Stimulated activated CD4-positive, alpha-beta T cell treated with anti-CD3 and anti-CD28 coated beads, Interleukin-12 subunit alpha, Interleukin-12 subunit beta, amount 100 ng/mL, for 24 hours (primary cell): Measurements from ENCODE around the gene KRTAP16-1.
"Not testable (repeated sequence)": the region's sequence is repeated elsewhere in the genome, so short reads cannot be mapped to it uniquely, and the experiment has no call there.

Source experiments
- DNase-seq, 2 experiments: peaks; one replicate each; pipeline ENCODE4 v3.0.0-alpha.2; 2020; ENCODE audit warnings: low read depth in 2 of 2

KRTAP16-1 gene

DNA sequence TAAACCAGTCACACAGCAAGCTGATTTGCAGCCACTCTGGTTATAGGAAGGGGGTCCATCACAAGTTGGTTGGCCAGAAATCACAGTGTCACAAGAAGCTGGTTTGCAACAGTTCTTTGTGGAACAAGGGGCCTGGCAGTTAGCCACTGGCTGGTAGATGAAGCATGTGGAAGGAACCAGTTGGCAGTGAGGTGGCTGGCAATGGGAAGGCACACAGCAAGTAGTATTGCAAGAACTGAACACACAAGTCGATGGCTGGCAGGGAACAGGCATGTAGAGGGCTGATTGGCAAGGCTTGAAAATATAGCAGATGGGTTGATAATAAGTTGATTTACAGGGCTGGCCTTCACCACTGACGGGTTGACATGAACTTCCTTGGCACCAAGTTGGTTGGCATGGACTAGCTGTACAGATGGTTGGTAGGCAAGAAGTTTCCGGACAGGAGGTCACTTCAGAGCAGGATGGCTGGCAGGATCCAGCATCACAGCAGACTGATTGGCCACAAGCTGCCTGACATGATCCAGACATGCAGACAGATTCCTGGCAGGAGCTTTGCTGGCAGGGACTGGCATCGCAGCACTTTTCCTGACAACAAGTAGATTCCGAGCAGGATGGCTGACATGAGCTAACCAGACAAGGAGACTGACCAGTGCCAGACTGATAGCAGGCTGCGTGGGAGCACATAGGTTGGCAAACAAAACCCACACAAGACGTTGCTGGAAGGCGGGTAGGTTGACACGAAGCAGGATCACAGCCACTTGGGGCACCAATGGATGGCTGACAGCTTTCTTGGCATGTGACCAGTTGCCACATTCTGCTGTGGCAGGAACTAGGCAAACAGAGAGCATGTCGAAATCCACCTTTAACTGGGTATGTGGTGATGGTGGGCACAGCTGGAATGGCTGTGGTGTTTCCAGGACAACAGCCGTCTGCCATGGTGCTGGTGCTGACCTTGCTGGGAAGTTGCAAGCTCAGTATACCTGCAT lies 6.9 kb downstream of the KRTAP16-1 start, which contains the start of gene KRTAP29-1:
Gene KRTAP29-1 (minus strand): TSS at position 936 of the 986 bp plus-strand sequence. CDS start 0 bp downstream, at position 936.
- no peak for DNase-seq

DNA sequence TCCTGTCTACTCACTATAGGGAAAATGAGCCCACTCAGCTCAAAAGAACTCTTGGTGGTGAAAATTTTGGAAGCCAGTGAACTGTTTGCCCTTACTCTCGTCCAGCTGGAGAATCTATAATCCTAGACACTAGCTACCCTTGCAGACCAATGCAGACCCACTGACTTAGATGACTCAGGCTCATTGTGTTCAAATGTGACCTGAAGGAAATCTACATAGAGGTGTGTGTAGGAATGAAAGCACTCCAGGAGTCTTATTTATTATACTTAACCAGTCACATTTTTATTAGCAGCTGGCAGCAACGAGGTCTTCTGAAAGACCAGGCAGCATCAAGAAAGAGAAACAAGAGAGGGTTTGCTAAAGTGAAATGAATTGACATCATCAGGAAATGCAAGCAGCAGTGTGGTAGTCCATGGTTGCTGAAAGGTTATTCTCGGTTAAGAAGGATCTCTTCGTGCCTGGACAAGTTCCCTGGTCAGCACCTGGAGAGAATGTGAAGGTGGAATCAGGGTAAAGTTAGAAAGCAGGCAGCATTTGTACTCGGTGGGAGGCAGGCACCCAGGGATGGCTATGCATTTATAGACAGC lies 7.8 kb downstream of the KRTAP16-1 start:
- no peak for DNase-seq

DNA sequence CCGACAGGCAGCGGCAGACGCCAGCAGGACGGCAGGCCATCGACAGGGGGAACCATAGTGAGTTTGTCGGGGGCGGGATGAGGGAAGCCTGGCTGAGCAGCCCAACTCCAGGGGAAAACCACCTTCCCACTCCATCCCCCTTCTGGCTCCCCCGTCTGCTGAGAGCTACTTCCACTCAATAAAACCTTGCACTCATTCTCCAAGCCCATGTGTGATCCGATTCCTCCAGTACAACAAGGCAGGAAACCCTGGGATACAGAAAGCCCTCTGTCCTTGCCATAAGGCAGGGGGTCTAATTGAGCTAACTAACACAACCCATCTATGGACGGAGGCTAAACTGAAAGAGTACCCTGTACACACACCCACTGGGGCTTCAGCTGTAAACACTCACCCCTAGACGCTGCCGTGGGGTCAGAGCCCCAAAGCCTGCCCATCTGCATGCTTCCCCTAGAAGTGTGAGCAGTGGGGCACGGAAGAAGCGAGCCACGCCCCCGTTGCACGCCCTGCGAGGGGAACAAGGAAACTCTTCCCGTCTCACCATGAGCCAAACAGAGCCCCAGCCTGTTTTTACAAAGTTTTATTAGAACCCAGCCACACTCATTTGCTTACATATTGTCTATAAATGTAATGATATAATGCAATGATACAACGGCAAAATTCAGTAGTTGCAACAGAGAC lies 10.5 kb downstream of the KRTAP16-1 start:
- DNase-seq, result no peak

DNA sequence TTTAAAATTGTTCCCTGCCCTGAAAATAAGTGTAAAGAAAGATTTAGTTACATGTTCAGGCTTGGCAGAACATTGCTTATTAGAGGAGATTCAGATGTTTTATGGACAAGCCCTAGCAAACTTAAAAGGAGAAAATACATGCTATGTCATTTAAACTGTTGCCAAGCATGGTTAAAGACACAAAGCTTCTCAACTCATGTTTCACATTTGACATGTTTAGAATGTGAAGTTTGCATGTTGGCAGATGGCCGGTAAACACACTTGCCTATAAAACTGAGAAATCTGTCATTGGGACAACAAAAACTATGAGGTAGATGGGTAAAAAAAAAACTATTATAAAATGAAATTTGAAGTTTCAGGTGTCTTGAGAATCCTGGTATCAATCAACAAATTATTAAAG lies 12.3 kb downstream of the KRTAP16-1 start:
- no peak for DNase-seq

DNA sequence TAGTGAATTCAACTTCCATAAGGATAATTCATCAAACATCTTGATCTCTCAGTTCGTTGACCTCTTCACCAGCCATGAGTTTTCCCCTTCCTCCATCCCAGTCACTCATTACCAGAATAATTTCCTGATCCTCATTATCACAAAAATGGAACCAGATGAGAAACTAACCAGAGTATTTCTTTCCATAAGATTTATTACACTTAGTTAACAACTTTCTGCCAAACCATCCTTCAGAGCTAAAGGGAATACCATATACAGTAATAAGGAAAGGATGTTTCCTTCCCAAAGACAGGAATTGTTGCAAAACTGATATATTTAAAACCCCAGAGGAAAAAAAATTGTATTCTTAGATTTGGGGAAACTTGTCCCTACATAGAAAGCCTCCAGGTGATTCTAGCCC lies 15.1 kb downstream of the KRTAP16-1 start:
- DNase-seq, result no peak

DNA sequence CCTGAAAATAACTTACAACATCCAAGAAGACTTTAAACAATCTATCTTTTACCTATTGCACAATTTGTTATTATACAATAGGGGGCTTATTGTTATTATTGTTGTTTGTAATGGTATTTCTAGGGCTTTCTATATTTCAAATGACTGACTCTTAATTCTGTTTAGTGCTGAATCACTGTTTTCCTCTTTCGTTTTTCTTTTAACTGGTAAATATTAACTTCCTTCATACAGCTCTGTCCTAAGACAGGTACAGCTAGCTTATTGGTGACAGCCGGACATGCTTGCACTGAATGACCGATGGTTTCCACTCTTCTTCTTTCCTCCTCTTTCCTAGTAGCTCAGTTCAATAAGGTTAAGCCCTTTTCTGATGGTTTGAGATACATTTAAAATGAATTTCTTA lies 22.1 kb downstream of the KRTAP16-1 start:
- no peak for DNase-seq

DNA sequence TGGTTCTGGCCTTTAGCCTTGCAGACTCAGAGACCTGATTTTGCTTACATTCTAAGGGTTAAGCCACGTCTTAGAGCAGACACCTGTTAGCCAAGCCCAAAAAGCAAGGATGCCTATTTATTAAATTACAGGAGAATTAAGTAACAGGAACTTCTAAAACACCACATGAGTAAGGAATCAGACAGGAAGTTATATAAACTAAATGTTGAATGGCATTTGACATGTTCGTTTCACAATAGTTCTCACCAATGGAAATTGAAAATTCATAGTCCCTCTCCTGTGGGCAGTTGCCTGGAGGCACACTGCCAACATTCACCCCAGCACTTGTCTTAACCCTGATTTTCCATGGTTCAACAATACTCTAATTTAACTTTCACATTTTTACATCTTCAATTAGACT lies 24.6 kb downstream of the KRTAP16-1 start:
- no peak for DNase-seq

DNA sequence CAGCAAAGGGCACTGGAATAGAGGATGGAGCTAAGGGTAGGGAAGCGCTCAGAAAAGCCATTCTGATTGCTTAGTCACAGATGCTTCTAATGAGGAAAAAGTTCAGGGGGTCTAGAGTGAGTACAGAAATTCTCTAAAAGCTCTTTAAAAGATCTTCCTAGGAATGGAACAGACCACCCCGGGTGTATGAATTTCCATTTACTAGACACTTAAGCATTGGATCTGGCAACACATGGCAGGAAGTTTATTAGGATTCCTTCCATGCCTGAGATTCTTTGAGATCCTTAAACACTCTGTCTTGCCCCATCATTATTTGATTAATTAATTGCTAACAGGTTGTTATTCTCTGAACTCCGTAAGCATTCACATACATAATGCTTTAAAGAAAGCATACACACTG lies 25.1 kb downstream of the KRTAP16-1 start:
- DNase-seq, result no peak

DNA sequence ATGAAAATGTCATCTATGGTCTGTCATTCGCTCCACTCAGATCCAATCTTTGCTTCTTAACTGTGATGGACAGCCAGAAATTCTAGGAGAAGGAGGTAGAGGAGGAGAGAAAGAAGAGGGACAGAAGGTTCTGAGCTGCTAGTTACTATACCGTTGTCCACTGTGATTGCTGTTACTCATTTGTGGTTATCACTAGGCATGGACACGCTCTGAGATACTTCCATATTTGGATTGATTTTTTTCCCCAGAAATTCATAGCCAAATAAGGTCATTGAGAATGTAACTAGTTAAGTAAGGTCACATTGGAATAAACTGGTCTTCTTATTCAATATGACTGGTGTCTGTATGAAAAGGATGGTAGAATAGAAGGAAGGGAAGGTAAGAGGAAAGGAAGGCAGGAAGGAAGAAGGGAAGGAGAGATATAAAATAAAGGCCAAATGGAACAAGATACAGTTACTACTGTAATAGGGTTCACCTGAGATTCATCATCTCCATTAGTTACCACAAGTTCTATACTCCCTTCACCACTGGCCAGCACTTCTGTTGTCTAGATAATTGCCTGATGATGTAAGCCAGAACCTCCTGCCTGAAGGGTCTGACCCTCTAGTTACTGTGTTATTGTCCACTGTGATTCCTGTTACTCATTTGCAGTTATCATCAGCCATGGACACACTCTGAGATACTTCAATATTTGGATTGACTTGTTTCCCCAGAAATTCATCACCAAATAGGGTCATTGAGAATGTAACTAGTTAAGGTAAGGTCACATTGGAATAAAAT lies 30.7 kb downstream of the KRTAP16-1 start:
- no peak for DNase-seq

DNA sequence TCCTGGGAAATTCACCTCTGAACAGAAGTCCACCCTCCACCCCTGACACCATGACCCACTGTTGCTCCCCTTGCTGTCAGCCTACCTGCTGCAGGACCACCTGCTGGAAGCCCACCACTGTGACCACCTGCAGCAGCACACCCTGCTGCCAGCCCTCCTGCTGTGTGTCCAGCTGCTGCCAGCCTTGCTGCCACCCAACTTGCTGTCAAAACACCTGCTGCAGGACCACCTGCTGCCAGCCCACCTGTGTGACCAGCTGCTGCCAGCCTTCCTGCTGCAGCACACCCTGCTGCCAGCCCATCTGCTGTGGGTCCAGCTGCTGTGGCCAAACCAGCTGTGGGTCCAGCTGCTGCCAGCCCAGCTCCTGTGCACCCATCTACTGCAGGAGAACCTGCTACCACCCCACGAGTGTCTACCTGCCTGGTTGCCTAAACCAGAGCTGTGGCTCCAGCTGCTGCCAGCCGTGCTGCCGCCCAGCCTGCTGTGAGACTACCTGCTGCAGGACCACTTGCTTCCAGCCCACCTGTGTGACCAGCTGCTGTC lies 33.4 kb downstream of the KRTAP16-1 start, which contains the start of gene KRTAP9-7:
Gene KRTAP9-7 (plus strand): TSS at position 51 of the 543 bp plus-strand sequence. CDS start 0 bp downstream, at position 51.
- DNase-seq, result not testable (repeated sequence)

DNA sequence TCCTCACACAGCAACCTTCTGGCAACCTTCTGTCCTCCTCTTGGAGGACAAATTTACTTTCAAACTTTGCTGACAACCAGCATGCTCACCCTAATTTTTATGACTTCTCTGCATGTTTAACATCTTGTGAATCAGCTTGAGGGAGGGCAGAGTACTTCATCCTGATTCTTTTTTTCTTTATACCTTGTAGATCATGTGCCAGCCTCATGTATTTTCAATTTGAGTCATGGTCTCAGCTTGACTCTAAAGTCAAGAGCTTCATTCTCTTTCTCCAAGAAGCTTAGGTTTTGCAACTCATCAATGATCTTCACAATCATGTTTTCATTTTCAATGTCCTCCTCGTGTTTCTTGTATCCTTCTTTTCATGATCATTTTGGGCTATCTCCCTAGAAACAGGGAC lies 37.3 kb downstream of the KRTAP16-1 start:
- no peak for DNase-seq

DNA sequence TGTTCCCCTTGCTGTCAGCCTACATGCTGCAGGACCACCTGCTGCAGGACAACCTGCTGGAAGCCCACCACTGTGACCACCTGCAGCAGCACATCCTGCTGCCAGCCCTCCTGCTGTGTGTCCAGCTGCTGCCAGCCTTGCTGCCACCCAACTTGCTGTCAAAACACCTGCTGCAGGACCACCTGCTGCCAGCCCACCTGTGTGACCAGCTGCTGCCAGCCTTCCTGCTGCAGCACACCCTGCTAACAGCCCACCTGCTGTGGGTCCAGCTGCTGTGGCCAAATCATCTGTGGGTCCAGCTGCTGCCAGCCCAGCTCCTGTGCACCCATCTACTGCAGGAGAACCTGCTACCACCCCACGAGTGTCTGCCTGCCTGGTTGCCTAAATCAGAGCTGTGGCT lies 37.8 kb downstream of the KRTAP16-1 start:
- DNase-seq, result not testable (repeated sequence)

DNA sequence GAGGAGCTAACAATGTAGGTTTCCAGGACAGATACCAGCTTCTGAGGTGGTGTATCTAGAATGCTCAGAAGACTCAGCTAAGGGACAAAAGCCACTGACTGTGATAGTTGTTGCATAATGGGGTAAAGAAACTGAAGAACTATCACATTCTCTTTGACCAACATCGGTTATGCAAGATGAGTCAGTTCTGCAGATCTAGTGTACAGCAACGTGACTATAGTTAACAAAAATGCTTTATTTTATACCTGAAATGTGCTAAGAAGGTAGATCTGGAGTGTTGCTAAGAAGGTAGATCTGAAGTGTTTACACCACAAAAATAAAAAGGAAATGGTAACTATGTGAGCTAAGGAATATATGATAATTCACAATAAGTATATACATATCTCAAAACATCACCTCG lies 41.4 kb downstream of the KRTAP16-1 start:
- DNase-seq, result no peak

DNA sequence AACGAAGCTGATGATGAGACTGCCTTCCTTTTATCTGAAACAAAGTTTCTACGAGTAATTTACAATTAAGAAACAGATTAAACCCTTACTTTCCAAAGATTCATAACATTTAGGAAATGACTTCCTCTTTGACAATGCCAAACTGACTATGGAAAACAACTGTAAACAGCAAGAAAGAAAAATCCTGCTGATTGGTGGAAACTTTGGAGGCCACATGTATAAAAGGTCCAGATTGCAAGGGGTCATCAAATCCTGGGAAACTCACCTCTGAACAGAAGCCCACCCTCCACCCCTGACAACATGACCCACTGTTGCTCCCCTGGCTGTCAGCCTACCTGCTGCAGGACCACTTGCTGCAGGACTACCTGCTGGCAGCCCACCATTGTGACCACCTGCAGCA lies 44.0 kb downstream of the KRTAP16-1 start, which contains the start of gene KRTAP9-6:
Gene KRTAP9-6 (plus strand): TSS at position 301 of the 400 bp plus-strand sequence. CDS start 0 bp downstream, at position 301.
- no peak for DNase-seq

DNA sequence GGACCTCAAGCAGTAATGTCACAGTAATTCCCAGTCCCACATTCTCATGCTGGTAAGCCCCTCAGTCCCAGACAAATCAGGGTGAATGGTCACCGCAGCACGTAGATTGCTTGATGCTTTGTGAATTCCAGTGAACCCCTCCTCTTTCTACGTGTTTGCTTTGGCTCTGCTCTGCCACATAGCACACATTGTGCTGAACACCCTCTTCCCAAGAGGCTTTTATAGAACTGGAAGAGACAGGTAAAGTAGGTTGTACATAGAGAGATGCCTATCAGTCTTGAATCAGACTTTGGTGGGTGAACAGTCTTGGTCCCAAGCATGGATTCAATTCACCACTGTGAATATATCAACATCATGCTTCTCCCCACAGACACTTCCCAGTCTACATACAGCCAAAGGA lies 44.5 kb downstream of the KRTAP16-1 start:
- DNase-seq, result no peak

DNA sequence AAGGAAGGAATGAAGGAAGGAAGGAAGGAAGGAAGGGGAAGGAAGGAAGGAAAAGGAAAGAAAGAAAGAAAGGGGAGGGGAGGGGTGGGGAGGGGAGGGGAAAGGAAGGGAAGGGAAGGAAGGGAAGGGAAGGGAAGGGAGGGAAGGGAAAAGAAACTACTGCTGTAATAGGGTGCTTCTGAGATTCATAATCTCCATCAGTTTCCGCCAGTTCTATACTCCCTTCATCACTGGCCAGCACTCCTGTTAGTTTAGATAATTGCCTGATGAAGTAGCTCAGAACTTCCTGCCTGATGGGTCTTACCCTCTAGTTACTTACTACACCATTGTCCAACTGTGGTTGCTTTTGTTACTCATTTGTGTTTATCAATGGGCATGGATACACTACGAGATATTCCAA lies 45.9 kb downstream of the KRTAP16-1 start:
- no peak for DNase-seq

DNA sequence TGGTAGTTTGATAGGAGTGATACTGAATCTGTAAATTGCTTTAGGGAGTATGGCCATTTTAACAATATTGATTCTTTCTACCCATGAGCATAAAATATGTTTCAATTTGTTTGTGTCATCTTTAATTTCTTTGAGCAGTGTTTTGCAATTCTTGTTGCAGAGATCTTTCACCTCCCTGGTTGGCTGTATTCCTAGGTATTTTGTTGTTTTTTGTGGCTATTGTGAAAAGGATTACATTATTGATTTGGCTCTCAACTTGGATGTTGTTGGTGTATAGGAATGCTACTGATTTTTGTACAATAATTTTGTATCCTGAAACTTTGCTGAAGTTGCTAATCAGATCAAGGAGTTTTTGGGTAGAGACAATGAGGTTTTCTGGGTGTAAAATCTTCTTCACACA lies 50.7 kb downstream of the KRTAP16-1 start:
- DNase-seq, result no peak
